ENCODE data around the gene LAMB4. TPM values are rescaled to one million over a fixed set of nuclear protein-coding genes. Genes with fewer than 3 reads are reported as not detected.

Gene LAMB4
- total RNA-seq, 3 donors from 2014 or later (not counting 1 experiment from before 2014, with no cell fraction given) = not detected

DNA sequence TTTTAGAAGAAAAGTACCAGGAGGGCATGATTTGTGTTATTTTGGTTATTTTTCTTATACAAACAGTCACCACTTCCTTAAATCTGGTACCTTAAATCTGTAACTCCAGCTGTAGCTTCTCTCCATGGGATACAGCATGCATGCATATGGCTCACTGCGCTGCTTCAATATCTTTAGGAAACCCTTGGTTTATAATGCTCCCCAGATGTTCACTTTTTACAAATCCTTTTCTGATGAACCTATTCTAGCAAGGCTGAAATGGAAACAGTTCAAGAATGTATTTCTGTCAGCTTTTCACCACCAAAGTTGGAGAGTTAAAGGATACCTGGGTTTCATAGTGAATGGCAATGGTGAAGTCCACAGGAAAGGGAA lies 50.9 kb downstream of the LAMB4 start:
- H3K9me3 ChIP-seq (ENCODE audit: control insufficient read depth, insufficient read depth, low read length) = no peaks in the 10 kb centered on the region
- no peaks in the 10 kb centered on the region for H3K4me1 ChIP-seq (ENCODE audit: control insufficient read depth, insufficient read depth, low read length)
- 96% methylated on average over 1 of the region's 1 CpG for WGBS (ENCODE audit: insufficient coverage)
- Mint-ChIP-seq H3K9me3 (no peaks in the 10 kb centered on the region), H3K4me1 (no peaks in the 10 kb centered on the region), H3K27ac (no peak overlapping the region), H3K36me3 (no peaks in the 10 kb centered on the region), H3K4me3 (no peak overlapping the region), H3K27me3 (ENCODE audit: low read depth in 2 of 2) (no peaks in the 10 kb centered on the region)
- no peak overlapping the region for H3K4me3 ChIP-seq (ENCODE audit: low read length)
- DNase-seq = no peak
- H3K36me3 ChIP-seq (ENCODE audit: control insufficient read depth, insufficient read depth, low read length) = no peaks in the 10 kb centered on the region
- intact Hi-C loops (cut with micrococcal nuclease) = no loop called here
- TF ChIP-seq, protein P1, sequence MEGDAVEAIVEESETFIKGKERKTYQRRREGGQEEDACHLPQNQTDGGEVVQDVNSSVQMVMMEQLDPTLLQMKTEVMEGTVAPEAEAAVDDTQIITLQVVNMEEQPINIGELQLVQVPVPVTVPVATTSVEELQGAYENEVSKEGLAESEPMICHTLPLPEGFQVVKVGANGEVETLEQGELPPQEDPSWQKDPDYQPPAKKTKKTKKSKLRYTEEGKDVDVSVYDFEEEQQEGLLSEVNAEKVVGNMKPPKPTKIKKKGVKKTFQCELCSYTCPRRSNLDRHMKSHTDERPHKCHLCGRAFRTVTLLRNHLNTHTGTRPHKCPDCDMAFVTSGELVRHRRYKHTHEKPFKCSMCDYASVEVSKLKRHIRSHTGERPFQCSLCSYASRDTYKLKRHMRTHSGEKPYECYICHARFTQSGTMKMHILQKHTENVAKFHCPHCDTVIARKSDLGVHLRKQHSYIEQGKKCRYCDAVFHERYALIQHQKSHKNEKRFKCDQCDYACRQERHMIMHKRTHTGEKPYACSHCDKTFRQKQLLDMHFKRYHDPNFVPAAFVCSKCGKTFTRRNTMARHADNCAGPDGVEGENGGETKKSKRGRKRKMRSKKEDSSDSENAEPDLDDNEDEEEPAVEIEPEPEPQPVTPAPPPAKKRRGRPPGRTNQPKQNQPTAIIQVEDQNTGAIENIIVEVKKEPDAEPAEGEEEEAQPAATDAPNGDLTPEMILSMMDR (IDR thresholded peaks at IDR 0.05) = no peak
- H3K27ac ChIP-seq (ENCODE audit: low read length) = no peak overlapping the region
- H3K27me3 ChIP-seq (ENCODE audit: control insufficient read depth, insufficient read depth, low read length) = no peaks in the 10 kb centered on the region
- ATAC-seq = no peak

DNA sequence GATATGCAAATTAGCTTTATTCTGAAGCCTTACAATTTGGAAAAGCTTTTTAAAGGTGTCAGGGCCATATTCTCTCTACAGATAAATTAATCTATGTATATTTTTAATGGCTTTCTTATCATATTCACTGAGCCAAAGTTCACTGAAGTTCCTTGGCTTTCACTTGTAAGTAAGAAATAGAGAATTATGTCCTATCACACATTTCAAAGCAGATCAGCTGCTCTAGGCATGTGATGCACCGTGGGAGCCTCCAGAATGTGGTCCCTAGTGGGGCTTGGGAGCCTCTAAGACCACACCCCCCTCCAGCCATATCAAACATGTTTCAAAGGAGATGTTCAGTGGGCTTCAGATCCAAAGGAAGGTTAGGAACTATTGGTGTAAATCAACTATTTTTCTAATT lies 51.5 kb downstream of the LAMB4 start:
- no peaks in the 10 kb centered on the region for H3K36me3 Mint-ChIP-seq
- intact Hi-C loops (cut with micrococcal nuclease) = no loop called here

DNA sequence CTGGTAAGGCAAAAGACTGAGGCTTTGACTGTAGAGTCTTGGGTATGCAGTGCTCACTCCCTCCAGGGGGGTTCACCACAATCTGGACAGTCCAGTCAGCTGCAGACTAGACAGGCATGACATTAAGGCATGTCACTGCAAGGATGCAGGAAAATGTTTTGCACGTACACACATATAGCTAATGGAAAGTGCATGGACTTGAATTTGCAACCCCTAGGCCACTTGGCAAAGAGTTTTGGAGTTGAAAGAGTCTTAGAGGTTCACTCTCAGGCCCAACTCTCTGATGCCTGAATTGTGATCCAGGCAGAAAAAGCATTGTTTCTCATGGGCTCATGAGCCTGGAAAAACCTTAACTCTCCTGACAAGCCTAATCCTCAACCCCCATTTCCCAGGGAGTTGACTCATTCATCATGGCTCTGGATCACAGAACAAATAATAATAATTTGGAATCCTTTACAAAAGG lies 51.9 kb downstream of the LAMB4 start:
- H3K27me3 ChIP-seq (ENCODE audit: control insufficient read depth, insufficient read depth, low read length) = no peaks in the 10 kb centered on the region
- Mint-ChIP-seq H3K9me3 (no peaks in the 10 kb centered on the region), H3K27me3 (ENCODE audit: low read depth in 2 of 2) (no peaks in the 10 kb centered on the region), H3K4me3 (no peak overlapping the region), H3K27ac (no peak overlapping the region), H3K36me3 (no peaks in the 10 kb centered on the region), H3K4me1 (no peaks in the 10 kb centered on the region)
- no peak overlapping the region for H3K4me3 ChIP-seq (ENCODE audit: low read length)
- H3K9me3 ChIP-seq (ENCODE audit: control insufficient read depth, insufficient read depth, low read length) = no peaks in the 10 kb centered on the region
- DNase-seq = no peak
- ATAC-seq = no peak
- TF ChIP-seq, protein P1 (IDR thresholded peaks at IDR 0.05) = no peak
- WGBS (ENCODE audit: insufficient coverage) = 92% methylated on average over 1 of the region's 1 CpG
- no peaks in the 10 kb centered on the region for H3K4me1 ChIP-seq (ENCODE audit: control insufficient read depth, insufficient read depth, low read length)
- H3K36me3 ChIP-seq (ENCODE audit: control insufficient read depth, insufficient read depth, low read length) = no peaks in the 10 kb centered on the region
- H3K27ac ChIP-seq (ENCODE audit: low read length) = no peak overlapping the region
- intact Hi-C loops (cut with micrococcal nuclease) = no loop called here

More for the DNA sequence above, 51.5 kb downstream of the LAMB4 start:
- Mint-ChIP-seq H3K4me1 (no peaks in the 10 kb centered on the region), H3K9me3 (no peaks in the 10 kb centered on the region), H3K4me3 (no peak overlapping the region), H3K27me3 (ENCODE audit: low read depth in 2 of 2) (no peaks in the 10 kb centered on the region), H3K27ac (no peak overlapping the region)
- no peaks in the 10 kb centered on the region for H3K9me3 ChIP-seq (ENCODE audit: control insufficient read depth, insufficient read depth, low read length)
- no peaks in the 10 kb centered on the region for H3K36me3 ChIP-seq (ENCODE audit: control insufficient read depth, insufficient read depth, low read length)
- H3K4me3 ChIP-seq (ENCODE audit: low read length) = no peak overlapping the region
- H3K27me3 ChIP-seq (ENCODE audit: control insufficient read depth, insufficient read depth, low read length) = no peaks in the 10 kb centered on the region
- no CpG with 5 or more reads among the region's 1 CpG for WGBS (ENCODE audit: insufficient coverage)
- TF ChIP-seq, protein P1 (IDR thresholded peaks at IDR 0.05) = no peak
- no peak for ATAC-seq
- H3K4me1 ChIP-seq (ENCODE audit: control insufficient read depth, insufficient read depth, low read length) = no peaks in the 10 kb centered on the region
- H3K27ac ChIP-seq (ENCODE audit: low read length) = no peak overlapping the region
- DNase-seq = no peak

DNA sequence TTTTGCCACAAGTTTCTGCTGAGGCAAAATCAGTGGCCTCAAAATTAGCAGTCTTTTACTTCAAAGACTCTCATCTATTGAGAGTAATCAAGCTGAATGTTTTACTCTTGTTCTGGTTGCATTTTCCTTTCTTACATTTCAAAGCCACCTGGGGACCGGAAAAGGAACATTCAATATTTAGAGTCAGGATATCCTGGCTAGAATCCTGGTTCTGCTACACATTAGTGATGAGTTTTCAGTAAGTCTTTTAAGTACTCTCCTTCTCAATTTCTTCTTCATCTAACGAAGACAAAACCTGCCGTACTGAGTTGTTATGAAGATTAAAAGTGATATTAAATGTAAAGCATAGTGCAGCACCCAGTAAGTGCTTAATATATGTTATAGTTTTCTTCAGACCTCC lies 52.5 kb downstream of the LAMB4 start:
- H3K4me3 ChIP-seq (ENCODE audit: low read length) = no peak overlapping the region
- DNase-seq (no peak), ATAC-seq (no peak)
- H3K4me1 ChIP-seq (ENCODE audit: control insufficient read depth, insufficient read depth, low read length) = no peaks in the 10 kb centered on the region
- TF ChIP-seq, protein P1 (IDR thresholded peaks at IDR 0.05) = no peak
- Mint-ChIP-seq H3K36me3 (no peaks in the 10 kb centered on the region), H3K4me1 (no peaks in the 10 kb centered on the region), H3K27me3 (ENCODE audit: low read depth in 2 of 2) (no peaks in the 10 kb centered on the region), H3K9me3 (no peaks in the 10 kb centered on the region), H3K4me3 (no peak overlapping the region), H3K27ac (no peak overlapping the region)
- no peak overlapping the region for H3K27ac ChIP-seq (ENCODE audit: low read length)
- H3K36me3 ChIP-seq (ENCODE audit: control insufficient read depth, insufficient read depth, low read length) = no peaks in the 10 kb centered on the region
- H3K27me3 ChIP-seq (ENCODE audit: control insufficient read depth, insufficient read depth, low read length) = no peaks in the 10 kb centered on the region
- no CpG with 5 or more reads among the region's 3 CpGs for WGBS (ENCODE audit: insufficient coverage)
- intact Hi-C loops (cut with micrococcal nuclease) = no loop called here
- H3K9me3 ChIP-seq (ENCODE audit: control insufficient read depth, insufficient read depth, low read length) = no peaks in the 10 kb centered on the region
